22Rv1 (cell line): ENCODE data around the gene ARID1B.

Experiments
- ZFX ChIP-seq: fragments of 450-650 bp; IDR thresholded peaks from 2 replicates; pipeline ENCODE4 v1.6.1; 2017; ENCODE audit warnings: antibody characterized with exemption, borderline replicate concordance
- TF ChIP-seq, protein P1 (sequence below): fragments of 450-650 bp; IDR thresholded peaks from 2 replicates; pipeline ENCODE4 v1.5.1; 2017; ENCODE audit warnings: mild to moderate bottlenecking

DNA sequence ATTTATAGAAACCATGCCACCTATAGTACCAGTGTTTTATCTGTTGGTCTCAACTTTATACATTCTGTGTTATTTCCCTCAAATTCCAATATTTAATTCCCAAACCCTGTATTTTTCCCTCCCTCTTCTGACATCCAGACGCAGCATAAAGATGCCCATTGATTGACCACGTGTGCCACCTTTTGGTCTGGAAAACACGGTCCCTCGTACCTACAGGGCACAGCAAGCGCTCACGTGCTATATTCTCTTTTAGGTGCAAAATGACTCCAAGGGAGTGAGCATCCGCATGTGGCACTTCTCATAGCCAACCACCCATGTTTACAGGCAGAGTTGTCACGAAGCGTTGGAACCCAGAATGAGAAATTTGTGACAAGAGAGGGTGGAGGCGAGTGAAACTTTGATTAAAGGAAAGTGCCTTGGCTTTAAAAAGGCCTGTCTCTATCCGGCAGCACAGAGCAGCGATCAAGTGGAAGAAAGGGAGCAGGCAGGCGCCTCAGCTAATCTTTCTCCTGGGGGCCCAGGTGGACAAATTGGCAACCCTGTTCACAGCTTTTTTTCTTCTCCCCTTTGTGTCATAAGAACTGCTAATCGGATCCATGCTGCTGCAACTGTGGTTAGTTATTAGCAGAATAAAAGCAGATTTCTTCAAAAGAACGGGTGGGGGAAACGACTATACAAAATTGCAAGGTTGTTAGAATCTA, 320.2 kb downstream of the ARID1B start:
- TF ChIP-seq, protein P1, sequence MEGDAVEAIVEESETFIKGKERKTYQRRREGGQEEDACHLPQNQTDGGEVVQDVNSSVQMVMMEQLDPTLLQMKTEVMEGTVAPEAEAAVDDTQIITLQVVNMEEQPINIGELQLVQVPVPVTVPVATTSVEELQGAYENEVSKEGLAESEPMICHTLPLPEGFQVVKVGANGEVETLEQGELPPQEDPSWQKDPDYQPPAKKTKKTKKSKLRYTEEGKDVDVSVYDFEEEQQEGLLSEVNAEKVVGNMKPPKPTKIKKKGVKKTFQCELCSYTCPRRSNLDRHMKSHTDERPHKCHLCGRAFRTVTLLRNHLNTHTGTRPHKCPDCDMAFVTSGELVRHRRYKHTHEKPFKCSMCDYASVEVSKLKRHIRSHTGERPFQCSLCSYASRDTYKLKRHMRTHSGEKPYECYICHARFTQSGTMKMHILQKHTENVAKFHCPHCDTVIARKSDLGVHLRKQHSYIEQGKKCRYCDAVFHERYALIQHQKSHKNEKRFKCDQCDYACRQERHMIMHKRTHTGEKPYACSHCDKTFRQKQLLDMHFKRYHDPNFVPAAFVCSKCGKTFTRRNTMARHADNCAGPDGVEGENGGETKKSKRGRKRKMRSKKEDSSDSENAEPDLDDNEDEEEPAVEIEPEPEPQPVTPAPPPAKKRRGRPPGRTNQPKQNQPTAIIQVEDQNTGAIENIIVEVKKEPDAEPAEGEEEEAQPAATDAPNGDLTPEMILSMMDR: no peak
- no peak for TF ChIP-seq ZFX
